ENCODE data around the gene ZSCAN12.

ZSCAN12 gene

GRCh38 chr6:28345201-28345600 lies 54.3 kb downstream of the ZSCAN12 start:
- DNase-seq (ENCODE audit: extremely low read depth, insufficient read length) = no peak
- TF ChIP-seq, protein P1, sequence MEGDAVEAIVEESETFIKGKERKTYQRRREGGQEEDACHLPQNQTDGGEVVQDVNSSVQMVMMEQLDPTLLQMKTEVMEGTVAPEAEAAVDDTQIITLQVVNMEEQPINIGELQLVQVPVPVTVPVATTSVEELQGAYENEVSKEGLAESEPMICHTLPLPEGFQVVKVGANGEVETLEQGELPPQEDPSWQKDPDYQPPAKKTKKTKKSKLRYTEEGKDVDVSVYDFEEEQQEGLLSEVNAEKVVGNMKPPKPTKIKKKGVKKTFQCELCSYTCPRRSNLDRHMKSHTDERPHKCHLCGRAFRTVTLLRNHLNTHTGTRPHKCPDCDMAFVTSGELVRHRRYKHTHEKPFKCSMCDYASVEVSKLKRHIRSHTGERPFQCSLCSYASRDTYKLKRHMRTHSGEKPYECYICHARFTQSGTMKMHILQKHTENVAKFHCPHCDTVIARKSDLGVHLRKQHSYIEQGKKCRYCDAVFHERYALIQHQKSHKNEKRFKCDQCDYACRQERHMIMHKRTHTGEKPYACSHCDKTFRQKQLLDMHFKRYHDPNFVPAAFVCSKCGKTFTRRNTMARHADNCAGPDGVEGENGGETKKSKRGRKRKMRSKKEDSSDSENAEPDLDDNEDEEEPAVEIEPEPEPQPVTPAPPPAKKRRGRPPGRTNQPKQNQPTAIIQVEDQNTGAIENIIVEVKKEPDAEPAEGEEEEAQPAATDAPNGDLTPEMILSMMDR (IDR thresholded peaks at IDR 0.05; ENCODE audit: insufficient read depth, low read length, poor library complexity, severe bottlenecking) = no peak
- Histone ChIP-seq H3K36me3 (ENCODE audit: control insufficient read depth, insufficient read depth, low read length) (no peaks in the 10 kb centered on the region), H3K4me3 (replicated peaks; ENCODE audit: low read depth, low read length) (no peak overlapping the region), H3K27me3 (replicated peaks; ENCODE audit: control insufficient read depth, insufficient read depth, low read length) (no peaks in the 10 kb centered on the region)

DNA sequence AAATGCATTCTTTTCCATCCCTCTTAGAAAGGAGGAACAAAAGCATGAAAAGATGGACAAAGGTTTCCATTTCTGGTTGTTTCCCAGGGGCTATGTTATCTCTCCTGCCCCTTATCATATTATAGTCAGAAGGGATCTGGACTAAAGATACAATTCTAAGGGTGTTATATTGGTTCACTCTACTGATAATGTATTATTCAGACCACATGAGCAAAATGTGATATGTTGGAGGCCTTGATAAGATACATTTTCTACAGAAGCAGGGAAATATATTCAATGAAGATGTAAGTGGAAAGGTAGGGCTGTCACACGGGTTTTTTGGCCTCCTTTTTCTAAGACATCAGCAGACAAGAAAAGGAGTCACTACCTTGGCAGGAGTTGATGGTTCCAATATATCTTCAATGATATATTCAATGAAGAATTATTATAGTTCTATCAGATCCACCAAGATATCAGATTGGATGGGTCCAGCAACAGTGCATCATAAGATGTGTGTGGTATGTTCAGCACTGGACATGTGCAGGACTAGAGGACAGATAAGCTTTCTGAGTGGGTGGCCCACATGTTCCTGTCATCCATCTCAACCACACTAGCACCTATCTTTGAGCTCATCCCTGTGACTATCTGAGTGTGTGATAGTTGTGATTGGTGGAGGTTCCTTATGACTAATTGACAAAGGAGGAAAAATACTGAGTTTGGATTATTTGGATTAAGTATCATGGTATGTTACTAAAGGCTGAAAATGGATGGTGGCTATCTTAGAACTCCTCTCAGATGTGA lies 55.5 kb downstream of the ZSCAN12 start:
- no peaks in the 10 kb centered on the region for H3K27me3 ChIP-seq (replicated peaks; ENCODE audit: control insufficient read depth, insufficient read depth, low read length)
- TF ChIP-seq, protein P1 (IDR thresholded peaks at IDR 0.05; ENCODE audit: insufficient read depth, low read length, poor library complexity, severe bottlenecking) = no peak
- no peak for DNase-seq (ENCODE audit: extremely low read depth, insufficient read length)
- H3K36me3 ChIP-seq (ENCODE audit: control insufficient read depth, insufficient read depth, low read length) = no peaks in the 10 kb centered on the region
- H3K4me3 ChIP-seq (replicated peaks; ENCODE audit: low read depth, low read length) = no peak overlapping the region

- DNase-seq (ENCODE audit: extremely low read depth, insufficient read length) = no peak
- Histone ChIP-seq H3K36me3 (ENCODE audit: control insufficient read depth, insufficient read depth, low read length) (no peaks in the 10 kb centered on the region), H3K27me3 (replicated peaks; ENCODE audit: control insufficient read depth, insufficient read depth, low read length) (no peaks in the 10 kb centered on the region), H3K4me3 (replicated peaks; ENCODE audit: low read depth, low read length) (no peak overlapping the region)
- TF ChIP-seq, protein P1 (IDR thresholded peaks at IDR 0.05; ENCODE audit: insufficient read depth, low read length, poor library complexity, severe bottlenecking) = no peak
Measured at GRCh38 chr6:28340310-28341095, 59.0 kb downstream of the ZSCAN12 start.

- TF ChIP-seq, protein P1 (IDR thresholded peaks at IDR 0.05; ENCODE audit: insufficient read depth, low read length, poor library complexity, severe bottlenecking) = no peak
- Histone ChIP-seq H3K36me3 (ENCODE audit: control insufficient read depth, insufficient read depth, low read length) (no peaks in the 10 kb centered on the region), H3K27me3 (replicated peaks; ENCODE audit: control insufficient read depth, insufficient read depth, low read length) (no peaks in the 10 kb centered on the region), H3K4me3 (replicated peaks; ENCODE audit: low read depth, low read length) (no peak overlapping the region)
- no peak for DNase-seq (ENCODE audit: extremely low read depth, insufficient read length)
Measured at GRCh38 chr6:28337121-28337520, 62.4 kb downstream of the ZSCAN12 start.

DNA sequence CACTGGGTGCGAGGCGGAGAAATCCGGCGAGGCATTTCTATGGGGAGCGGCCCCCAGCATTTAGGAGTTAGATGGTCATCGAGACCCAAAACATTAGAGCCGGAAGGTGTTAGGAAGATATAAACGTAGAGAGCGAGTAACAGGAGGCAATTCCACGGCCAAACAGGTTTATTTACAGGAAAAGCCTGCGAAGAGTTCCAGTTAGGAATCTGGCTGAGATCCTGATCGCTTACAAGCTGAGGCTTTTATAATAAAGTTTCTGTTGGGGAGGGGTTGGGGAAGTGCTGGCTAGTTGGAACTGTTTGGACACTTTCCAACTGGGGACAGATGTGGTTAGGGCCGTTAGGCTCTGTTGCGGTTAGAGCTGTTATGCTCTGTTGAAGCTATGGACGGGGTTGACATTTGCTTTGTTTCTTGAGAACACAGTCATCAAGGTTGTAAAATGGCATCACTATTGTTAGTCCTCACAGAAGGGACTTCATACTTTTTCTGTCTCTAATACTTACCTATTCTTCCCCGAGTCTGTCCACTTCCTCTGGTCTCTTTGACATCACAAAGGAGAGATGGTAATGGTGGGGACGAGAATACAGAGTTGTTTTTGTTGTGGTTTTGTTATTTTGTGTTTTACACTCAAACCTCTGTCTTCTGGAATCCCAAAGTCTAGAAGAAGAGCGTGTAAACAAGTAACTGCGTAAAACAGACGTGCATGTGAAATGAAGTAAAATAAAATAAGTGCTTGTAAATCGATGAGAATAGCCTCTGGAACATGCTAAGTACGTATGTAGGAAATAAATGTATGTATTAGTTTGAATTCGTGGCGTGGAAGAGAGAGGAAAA lies 63.0 kb downstream of the ZSCAN12 start:
- TF ChIP-seq, protein P1 (IDR thresholded peaks at IDR 0.05; ENCODE audit: insufficient read depth, low read length, poor library complexity, severe bottlenecking) = no peak
- no peaks in the 10 kb centered on the region for H3K36me3 ChIP-seq (ENCODE audit: control insufficient read depth, insufficient read depth, low read length)
- peak overlapping the region; percentile 81 for H3K4me3 ChIP-seq (replicated peaks; ENCODE audit: low read depth, low read length)
- DNase-seq (ENCODE audit: extremely low read depth, insufficient read length) = no peak
- H3K27me3 ChIP-seq (replicated peaks; ENCODE audit: control insufficient read depth, insufficient read depth, low read length) = no peaks in the 10 kb centered on the region

Measured in GM06990 (cell line).